IMR-90 (cell line): ENCODE results near the gene TRA2B. TPM values are rescaled to one million over a fixed set of nuclear protein-coding genes. Genes with fewer than 3 reads are reported as not detected.

Experiments used
- ATAC-seq: fragments of 200-7000 bp; cut with Tn5 transposase; 2 replicates; pipeline ENCODE4 v1.9.1; 2020; ENCODE audit warnings: low read depth, mild to moderate bottlenecking, moderate library complexity
- BruUV-seq: library from RNA; stranded (reverse); fragments of 400-500 nt; replicated peaks from 2 replicates; lab custom pipeline; 2021; lab: Mats Ljungman, UMichigan
- CTCF ChIA-PET: fragments of 300-600 bp; formaldehyde crosslinking; extraction: SDS; loops from one replicate; lab custom pipeline; 2021; ENCODE audit warnings: antibody characterized with exemption; lab: Yijun Ruan, JAX
- POLR2A ChIA-PET: fragments of 300-600 bp; sonication (Branson Sonifier 250); formaldehyde crosslinking; loops from one replicate; lab custom pipeline; 2022; ENCODE audit warnings: antibody characterized with exemption; ENCODE audit not compliant: unreplicated experiment; lab: Charles Lee
- DNase-seq: peaks from one replicate; pipeline ENCODE4 v3.0.0; 2013
- H2AFZ ChIP-seq: replicated peaks from 2 replicates; pipeline ENCODE3; 2013; ENCODE audit warnings: low read length, mild to moderate bottlenecking; ENCODE audit not compliant: poor library complexity
- H2AK5ac ChIP-seq: 2 replicates; pipeline ENCODE4 v1.6.1; 2013; ENCODE audit warnings: low read depth, low read length, inconsistent platforms
- H2AK9ac ChIP-seq: replicated peaks from 2 replicates; pipeline ENCODE3; 2013; ENCODE audit warnings: mild to moderate bottlenecking, low read depth, low read length, moderate library complexity; ENCODE audit not compliant: poor library complexity
- H2BK120ac ChIP-seq: 2 replicates; pipeline ENCODE4 v1.6.1; 2013; ENCODE audit warnings: low read depth, low read length, inconsistent platforms
- H2BK15ac ChIP-seq: 3 replicates; pipeline ENCODE4 v1.6.1; 2013; ENCODE audit warnings: low read depth, low read length, inconsistent platforms
- H2BK20ac ChIP-seq: 2 replicates; pipeline ENCODE4 v1.6.1; 2013; ENCODE audit warnings: low read depth, mild to moderate bottlenecking, inconsistent platforms, low read length, moderate library complexity
- H2BK5ac ChIP-seq: 2 replicates; pipeline ENCODE4 v1.6.1; 2013; ENCODE audit warnings: mild to moderate bottlenecking, low read depth, low read length, inconsistent platforms; ENCODE audit not compliant: poor library complexity, severe bottlenecking
- H3K14ac ChIP-seq: replicated peaks from 2 replicates; pipeline ENCODE4 v1.6.1; 2013; ENCODE audit warnings: low read depth, low read length, inconsistent platforms
- H3K18ac ChIP-seq: 2 replicates; pipeline ENCODE4 v1.6.1; 2013; ENCODE audit warnings: low read depth, low read length, control low read depth
- H3K23ac ChIP-seq: 2 replicates; pipeline ENCODE4 v1.6.1; 2013; ENCODE audit warnings: low read depth, low read length, inconsistent platforms
- H3K27ac ChIP-seq: 2 replicates; pipeline ENCODE4 v1.5.1; 2013; ENCODE audit warnings: mild to moderate bottlenecking, control low read depth, low read length; ENCODE audit not compliant: insufficient read depth
- H3K27me3 ChIP-seq: 2 replicates; pipeline ENCODE4 v1.6.1; 2013; ENCODE audit warnings: low read length; ENCODE audit not compliant: control insufficient read depth, insufficient read depth
- H3K36me3 ChIP-seq: 2 replicates; pipeline ENCODE4 v1.6.1; 2013; ENCODE audit warnings: low read length, mixed read lengths; ENCODE audit not compliant: control insufficient read depth, insufficient read depth
- H3K4ac ChIP-seq: 2 replicates; pipeline ENCODE4 v1.6.1; 2013; ENCODE audit warnings: low read depth, low read length, inconsistent platforms
- H3K4me1 ChIP-seq: 2 replicates; pipeline ENCODE4 v1.6.1; 2013; ENCODE audit warnings: low read length, mixed read lengths; ENCODE audit not compliant: control insufficient read depth, insufficient read depth
- H3K4me2 ChIP-seq: 2 replicates; pipeline ENCODE4 v1.6.1; 2013; ENCODE audit warnings: low read depth, mild to moderate bottlenecking, control low read depth, low read length, moderate library complexity
- H3K4me3 ChIP-seq: 2 replicates; pipeline ENCODE4 v1.5.1; 2013; ENCODE audit warnings: low read depth, mild to moderate bottlenecking, control low read depth, low read length, moderate library complexity; ENCODE audit not compliant: insufficient read depth
- H3K56ac ChIP-seq: 2 replicates; pipeline ENCODE4 v1.6.1; 2013; ENCODE audit warnings: low read length, inconsistent platforms; ENCODE audit not compliant: insufficient read depth; ENCODE audit errors: extremely low read depth
- H3K79me1 ChIP-seq, 2 experiments: 2 replicates each; pipeline ENCODE4 v1.6.1; 2013; ENCODE audit warnings: low read length in 2 of 2, inconsistent platforms in 1 of 2, low read depth in 1 of 2
- H3K9ac ChIP-seq: 2 replicates; pipeline ENCODE4 v1.6.1; 2013; ENCODE audit warnings: low read depth, low read length, control low read depth
- H3K9me1 ChIP-seq: 2 replicates; pipeline ENCODE4 v1.6.1; 2013; ENCODE audit warnings: low read length, inconsistent platforms; ENCODE audit not compliant: insufficient read depth
- H3K9me3 ChIP-seq: 2 replicates; pipeline ENCODE4 v1.6.1; 2013; ENCODE audit warnings: low read length; ENCODE audit not compliant: control insufficient read depth, insufficient read depth
- H4K20me1 ChIP-seq: 2 replicates; pipeline ENCODE4 v1.6.1; 2013; ENCODE audit warnings: low read length, inconsistent platforms; ENCODE audit not compliant: insufficient read depth
- H4K5ac ChIP-seq: 2 replicates; pipeline ENCODE4 v1.6.1; 2013; ENCODE audit warnings: mild to moderate bottlenecking, low read depth, low read length, control low read depth
- H4K8ac ChIP-seq, 2 experiments: 2 replicates each; pipeline ENCODE4 v1.6.1; 2013; ENCODE audit warnings: low read depth in 2 of 2, low read length in 2 of 2, control low read depth in 1 of 2, inconsistent platforms in 1 of 2
- H4K91ac ChIP-seq: 2 replicates; pipeline ENCODE4 v1.6.1; 2013; ENCODE audit warnings: low read depth, low read length, inconsistent platforms; ENCODE audit not compliant: insufficient read depth
- CEBPB ChIP-seq: IDR thresholded peaks from 2 replicates; pipeline ENCODE4 v1.6.1; 2012; ENCODE audit warnings: low read depth, low read length, improper control_type of control experiment
- CTCF ChIP-seq: conservative IDR thresholded peaks from 2 replicates; pipeline ENCODE4 v1.5.1; 2012; ENCODE audit warnings: mild to moderate bottlenecking, low read depth, low read length, improper control_type of control experiment
- FOS ChIP-seq: fragments of 150-350 bp; IDR thresholded peaks from 2 replicates; pipeline ENCODE4 v1.6.1; 2016; ENCODE audit warnings: low read depth, low read length
- POLR2A ChIP-seq: IDR thresholded peaks from 2 replicates; pipeline ENCODE4 v1.6.1; 2012; ENCODE audit warnings: mild to moderate bottlenecking, low read depth, low read length
- RCOR1 ChIP-seq: IDR thresholded peaks from 2 replicates; pipeline ENCODE4 v1.6.1; 2012; ENCODE audit warnings: mild to moderate bottlenecking, low read length, improper control_type of control experiment; ENCODE audit not compliant: insufficient replicate concordance
- RFX5 ChIP-seq: IDR thresholded peaks from 2 replicates; pipeline ENCODE4 v1.8.0; 2012; ENCODE audit warnings: low read depth, mild to moderate bottlenecking, low read length, moderate library complexity
- SMC3 ChIP-seq: fragments of 150-350 bp; IDR thresholded peaks from 2 replicates; pipeline ENCODE4 v1.6.1; 2016; ENCODE audit warnings: low read depth, mild to moderate bottlenecking, antibody characterized with exemption, low read length, moderate library complexity
- WGBS, 2 experiments: methylation state at CpG; one replicate each; pipeline versions ENCODE4 v1.1.5 to v1.1.7; 2013; ENCODE audit warnings: missing lambda C conversion rate in 2 of 2; ENCODE audit not compliant: insufficient read length in 1 of 2; ENCODE audit errors: extremely low coverage in 2 of 2; 5-methylcytosine and 5-hydroxymethylcytosine counted together
- dilution Hi-C: fragments of 300-500 bp; cut with HindIII; formaldehyde crosslinking; loops from one replicate; pipeline ENCODE4 v1.14.3; 2018; ENCODE audit warnings: low sequenced_read_pairs; ENCODE audit not compliant: unreplicated experiment
- in situ Hi-C: fragments of 300-500 bp; cut with MboI; formaldehyde crosslinking; loops from 3 replicates; pipeline ENCODE4 v1.14.3; 2019; ENCODE audit warnings: low sequenced_read_pairs, inconsistent platforms, mixed read lengths
- intact Hi-C: fragments of 100-400 bp; cut with micrococcal nuclease; formaldehyde crosslinking; loops from 2 replicates; pipeline ENCODE4 v1.10.0; 2022
- polyA plus RNA-seq, 3 experiments: library from polyadenylated mRNA; depleted of rRNA; stranded (reverse); fragments of >200 nt; gene quantifications; 2 replicates each; pipeline ENCODE4 v1.2.3, GENCODE V29; 2012; ENCODE audit warnings: low replicate concordance in 1 of 3
- total RNA-seq: library from RNA; depleted of rRNA; stranded (reverse); fragments of >200 nt; gene quantifications from 2 replicates; pipeline ENCODE4 v1.2.3, GENCODE V29; 2012
- TF ChIP-seq, protein P1 (sequence below): fragments of 150-350 bp; IDR thresholded peaks from 2 replicates; pipeline ENCODE4 v1.6.1; 2017; ENCODE audit warnings: mild to moderate bottlenecking, antibody characterized with exemption, low read length, low read depth
- TF ChIP-seq, protein P2 (sequence below): fragments of 150-350 bp; IDR thresholded peaks from 2 replicates; pipeline ENCODE4 v1.6.1; 2016; ENCODE audit warnings: low read depth, mild to moderate bottlenecking, low read length, moderate library complexity, borderline replicate concordance

The TRA2B gene
- total and polyA plus RNA-seq, 2 of the 4 experiments (the other 2 are of a cell fraction) = 127 to 208 TPM

DNA sequence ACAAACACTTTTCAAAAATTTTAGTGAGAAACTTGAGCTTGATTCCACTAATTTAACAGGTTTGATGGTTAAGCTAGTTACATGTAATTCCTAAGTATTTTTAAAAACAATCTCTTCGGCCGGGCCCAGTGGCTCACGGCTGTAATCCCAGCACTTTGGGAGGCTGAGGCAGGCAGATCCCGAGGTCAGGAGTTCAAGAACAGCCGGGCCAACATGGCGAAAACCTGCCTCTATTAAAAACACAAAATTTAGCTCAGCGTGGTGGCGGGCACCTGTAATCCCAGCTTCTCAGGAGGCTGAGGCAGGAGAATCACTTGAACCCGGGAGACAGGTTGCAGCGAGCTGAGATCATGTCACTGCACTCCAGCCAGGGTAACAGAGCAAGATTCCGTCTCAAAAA is 25.3 kb downstream of the TRA2B start:
- CTCF ChIA-PET = no interaction called here
- H3K79me1 ChIP-seq = peaks cover 18 to 47% of the 10 kb centered on the region in 2 experiments
- POLR2A ChIA-PET = no interaction called here
- no peak overlapping the region for H4K5ac ChIP-seq
- no peak overlapping the region for H3K23ac ChIP-seq
- no peak overlapping the region for H3K4me3 ChIP-seq
- dilution Hi-C loops = no loop called here
- TF ChIP-seq CEBPB = no peak
- TF ChIP-seq RCOR1 = no peak
- TF ChIP-seq, protein P1, sequence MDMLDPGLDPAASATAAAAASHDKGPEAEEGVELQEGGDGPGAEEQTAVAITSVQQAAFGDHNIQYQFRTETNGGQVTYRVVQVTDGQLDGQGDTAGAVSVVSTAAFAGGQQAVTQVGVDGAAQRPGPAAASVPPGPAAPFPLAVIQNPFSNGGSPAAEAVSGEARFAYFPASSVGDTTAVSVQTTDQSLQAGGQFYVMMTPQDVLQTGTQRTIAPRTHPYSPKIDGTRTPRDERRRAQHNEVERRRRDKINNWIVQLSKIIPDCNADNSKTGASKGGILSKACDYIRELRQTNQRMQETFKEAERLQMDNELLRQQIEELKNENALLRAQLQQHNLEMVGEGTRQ = no peak
- no peak for TF ChIP-seq SMC3
- TF ChIP-seq POLR2A = no peak; the same call in 1 of the 2 replicates
- TF ChIP-seq, protein P2, sequence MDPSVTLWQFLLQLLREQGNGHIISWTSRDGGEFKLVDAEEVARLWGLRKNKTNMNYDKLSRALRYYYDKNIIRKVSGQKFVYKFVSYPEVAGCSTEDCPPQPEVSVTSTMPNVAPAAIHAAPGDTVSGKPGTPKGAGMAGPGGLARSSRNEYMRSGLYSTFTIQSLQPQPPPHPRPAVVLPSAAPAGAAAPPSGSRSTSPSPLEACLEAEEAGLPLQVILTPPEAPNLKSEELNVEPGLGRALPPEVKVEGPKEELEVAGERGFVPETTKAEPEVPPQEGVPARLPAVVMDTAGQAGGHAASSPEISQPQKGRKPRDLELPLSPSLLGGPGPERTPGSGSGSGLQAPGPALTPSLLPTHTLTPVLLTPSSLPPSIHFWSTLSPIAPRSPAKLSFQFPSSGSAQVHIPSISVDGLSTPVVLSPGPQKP = no peak
- no peak for TF ChIP-seq FOS
- TF ChIP-seq RFX5 = no peak
- no peak for TF ChIP-seq CTCF
- H3K27ac ChIP-seq = no peak overlapping the region
- no peak overlapping the region for H3K14ac ChIP-seq
- BruUV-seq = no TSS peak
- no peak overlapping the region for H2BK120ac ChIP-seq
- no peak overlapping the region for H3K9ac ChIP-seq
- peaks cover 32% of the 10 kb centered on the region for H3K36me3 ChIP-seq
- intact Hi-C loops = no loop called here
- H3K18ac ChIP-seq = no peak overlapping the region
- H3K9me1 ChIP-seq = no peaks in the 10 kb centered on the region; the same call in 1 of the 2 replicates
- no peak for ATAC-seq
- no peaks in the 10 kb centered on the region for H3K9me3 ChIP-seq
- no peak overlapping the region for H3K4me2 ChIP-seq
- DNase-seq = no peak
- peaks cover 52% of the 10 kb centered on the region for H4K20me1 ChIP-seq
- no peak overlapping the region for H3K4ac ChIP-seq
- H2BK20ac ChIP-seq = no peak overlapping the region
- H2BK5ac ChIP-seq = no peak overlapping the region
- H2AK9ac ChIP-seq = no peak overlapping the region
- in situ Hi-C loops = loop anchor here (25.0 kb wide), 1 partner anchor 250 kb away; no protein-coding TSS in a partner anchor
- H3K56ac ChIP-seq = no peak overlapping the region
- H4K8ac ChIP-seq = no peak overlapping the region
- H3K4me1 ChIP-seq = no peaks in the 10 kb centered on the region
- H3K27me3 ChIP-seq = no peaks in the 10 kb centered on the region
- no peak overlapping the region for H2AK5ac ChIP-seq
- H2AFZ ChIP-seq = no peak overlapping the region
- no CpG with 5 or more reads among the region's 11 CpGs for WGBS, 2 experiments
- H4K91ac ChIP-seq = no peak overlapping the region
- H2BK15ac ChIP-seq = no peak overlapping the region
